AG04450 (cell line): ENCODE results near the gene AMDHD1. TPM values are rescaled to one million over a fixed set of nuclear protein-coding genes. Genes with fewer than 3 reads are reported as not detected.

Experiments used
- CTCF ChIA-PET: fragments of 300-600, 350-600 bp; formaldehyde crosslinking; extraction: SDS; loops from one replicate; lab custom pipeline; 2022; ENCODE audit warnings: antibody characterized with exemption, inconsistent platforms; lab: Charles Lee
- POLR2A ChIA-PET: fragments of 350-600 bp; formaldehyde crosslinking; extraction: SDS; loops from one replicate; lab custom pipeline; 2021; ENCODE audit warnings: antibody characterized with exemption, inconsistent platforms; lab: Yijun Ruan, JAX
- DNase-seq: peaks from one replicate; pipeline ENCODE4 v3.0.0-alpha.2; 2011; ENCODE audit warnings: low read depth, low spot score
- H3K27ac ChIP-seq: one replicate; pipeline ENCODE4 v1.5.1; 2012; ENCODE audit warnings: low read depth, low read length, control low read depth
- H3K27me3 ChIP-seq: one replicate; pipeline ENCODE4 v1.6.0; 2012; ENCODE audit warnings: low read length; ENCODE audit not compliant: control insufficient read depth, insufficient read depth
- H3K4me3 ChIP-seq: 2 replicates; pipeline ENCODE4 v1.5.1; 2011; ENCODE audit warnings: mild to moderate bottlenecking, low read depth, low read length, control low read depth
- H3K9me3 ChIP-seq: 2 replicates; pipeline ENCODE4 v1.5.1; 2012; ENCODE audit warnings: low read length; ENCODE audit not compliant: control insufficient read depth, insufficient read depth
- CTCF ChIP-seq: IDR thresholded peaks from 2 replicates; pipeline ENCODE4 v1.5.1; 2011; ENCODE audit warnings: low read depth, low read length, control low read depth, inconsistent platforms
- polyA plus RNA-seq: library from polyadenylated mRNA; depleted of rRNA; stranded (reverse); fragments of >200 nt; gene quantifications from 2 replicates; pipeline ENCODE4 v1.2.3, GENCODE V29; 2011

Gene AMDHD1
- polyA plus RNA-seq, 1 experiment, result 0.12 TPM

DNA sequence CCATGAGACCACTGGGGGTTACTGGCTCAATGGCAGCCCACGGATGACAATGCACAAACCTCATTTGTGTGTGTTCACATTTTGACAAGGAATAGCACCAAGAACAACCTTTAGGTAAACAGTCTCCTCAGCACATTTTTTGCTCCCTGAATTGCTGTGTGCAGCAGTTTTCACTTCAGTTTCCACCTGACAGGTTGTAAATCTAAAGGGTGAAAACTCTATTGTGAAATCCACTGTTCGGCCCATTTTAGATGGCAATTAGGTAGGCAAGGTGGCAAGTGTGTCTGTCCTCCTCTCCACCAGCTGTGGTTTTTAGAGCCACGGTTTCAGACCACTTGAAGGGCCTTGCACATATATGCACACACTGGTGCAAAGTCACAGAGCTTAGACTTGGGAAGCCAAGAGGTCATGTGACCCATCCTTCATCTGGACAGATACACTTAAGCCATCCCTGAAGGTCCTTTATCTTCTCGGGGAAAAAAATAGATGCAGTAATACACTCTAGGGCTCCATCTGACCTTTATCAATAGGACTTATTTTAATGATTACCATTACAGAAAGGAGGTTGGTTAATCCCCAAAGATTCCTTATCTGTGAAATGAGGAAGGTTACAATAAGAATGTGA, 29.8 kb downstream of the AMDHD1 start:
- DNase-seq, result no peak
- H3K27me3 ChIP-seq, result peaks cover 3% of the 10 kb centered on the region
- H3K27ac ChIP-seq, result no peak overlapping the region
- no peak for TF ChIP-seq CTCF
- CTCF ChIA-PET, result interaction anchor here (0.6 to 0.7 kb wide), 3 partner anchors 24 to 32 kb away, joined by 3 to 5 read pairs (median 3); no protein-coding TSS in a partner anchor
- peaks cover 3% of the 10 kb centered on the region; the same call in 1 of the 2 replicates for H3K9me3 ChIP-seq
- POLR2A ChIA-PET, result no interaction called here
- no peak overlapping the region for H3K4me3 ChIP-seq

DNA sequence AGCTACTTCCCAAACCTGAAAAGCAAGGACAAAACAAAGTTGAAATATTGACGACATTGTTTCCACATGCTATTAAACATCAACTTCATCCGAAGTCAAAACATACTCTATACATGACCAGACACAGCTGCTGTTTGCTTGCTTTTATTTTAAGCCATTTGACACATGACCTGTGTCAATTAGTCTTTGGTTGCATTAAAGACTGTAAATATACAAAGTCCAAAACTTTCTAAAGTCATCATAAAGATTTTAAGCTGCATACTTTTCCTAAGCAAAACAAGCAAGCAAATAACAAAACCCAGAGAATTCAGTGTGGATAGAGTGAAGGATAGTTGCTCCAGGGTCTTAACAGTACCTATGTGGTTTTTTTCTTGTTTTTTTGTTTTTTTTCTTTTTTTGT, 31.2 kb downstream of the AMDHD1 start:
- Histone ChIP-seq H3K4me3 (no peak overlapping the region), H3K9me3 (peaks cover 3% of the 10 kb centered on the region; the same call in 1 of the 2 replicates), H3K27ac (no peak overlapping the region), H3K27me3 (peaks cover 3% of the 10 kb centered on the region)
- no peak for TF ChIP-seq CTCF
- ChIA-PET POLR2A (no interaction called here), CTCF (no interaction called here)
- no peak for DNase-seq

DNA sequence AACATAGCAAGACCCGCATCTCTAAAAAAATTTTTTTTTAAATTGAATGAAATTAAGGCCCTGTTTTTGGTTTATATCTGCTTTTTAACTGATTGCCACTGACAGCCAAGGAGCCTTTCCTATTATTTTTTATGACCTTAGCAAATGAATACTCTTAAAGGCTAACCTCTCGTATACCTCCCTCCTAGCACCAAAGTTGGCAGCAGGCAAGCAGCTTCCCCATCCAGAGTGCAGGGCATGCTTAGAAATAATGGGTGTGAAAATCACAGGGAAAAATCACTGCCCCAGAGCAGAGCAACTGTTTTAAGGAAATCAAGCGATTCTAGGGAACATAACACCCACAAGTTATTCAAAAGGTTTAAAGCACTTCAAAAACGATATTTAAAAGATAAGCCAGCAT, 32.4 kb downstream of the AMDHD1 start:
- POLR2A ChIA-PET, result no interaction called here
- peaks cover 3% of the 10 kb centered on the region; the same call in 1 of the 2 replicates for H3K9me3 ChIP-seq
- TF ChIP-seq CTCF, result no peak

DNA sequence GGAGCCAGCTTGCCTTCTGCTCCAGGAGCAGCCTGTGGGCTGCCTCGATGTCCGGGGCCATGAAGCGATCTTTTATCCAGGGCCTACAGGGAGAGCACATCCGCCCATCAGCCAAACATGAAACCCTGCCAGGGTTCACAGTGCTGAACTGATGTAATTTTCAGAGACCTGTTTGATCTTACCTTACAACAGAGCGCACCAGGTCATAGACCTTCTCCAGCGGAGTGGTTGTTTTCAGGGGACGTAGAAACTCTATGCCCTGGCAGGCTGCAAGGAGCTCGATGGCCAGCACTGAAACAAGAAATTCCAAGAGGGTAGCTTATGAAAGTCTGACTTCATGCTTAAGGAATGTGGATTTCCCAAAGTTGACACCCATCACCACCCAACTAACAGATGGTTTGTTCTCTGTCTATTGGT, 33.3 kb downstream of the AMDHD1 start:
- CTCF ChIA-PET, result no interaction called here
- H3K27me3 ChIP-seq, result peaks cover 7% of the 10 kb centered on the region
- no peak for DNase-seq
- no peak overlapping the region for H3K27ac ChIP-seq
- H3K4me3 ChIP-seq, result no peak overlapping the region
- POLR2A ChIA-PET, result no interaction called here
- no peak for TF ChIP-seq CTCF
- H3K9me3 ChIP-seq, result peaks cover 3% of the 10 kb centered on the region; the same call in 1 of the 2 replicates

More for the DNA sequence above, 32.4 kb downstream of the AMDHD1 start:
- Histone ChIP-seq H3K27ac (no peak overlapping the region), H3K4me3 (no peak overlapping the region), H3K27me3 (peaks cover 5% of the 10 kb centered on the region)
- CTCF ChIA-PET, result no interaction called here
- no peak for DNase-seq

GRCh38 chr12:95977764-95978305, 34.7 kb downstream of the AMDHD1 start:
- H3K27ac ChIP-seq, result no peak overlapping the region
- DNase-seq, result no peak
- peaks cover 7% of the 10 kb centered on the region for H3K27me3 ChIP-seq
- ChIA-PET CTCF (no interaction called here), POLR2A (no interaction called here)
- TF ChIP-seq CTCF, result no peak
- H3K4me3 ChIP-seq, result no peak overlapping the region
- peaks cover 3% of the 10 kb centered on the region; the same call in 1 of the 2 replicates for H3K9me3 ChIP-seq
